Uterus (tissue), 4 donors: ENCODE data around the gene UBASH3A. TPM values are rescaled to one million over a fixed set of nuclear protein-coding genes. Genes with fewer than 3 reads are reported as not detected.

Experiments used
- DNase-seq, 2 donors: peaks; one replicate each; pipeline ENCODE4 v3.0.0-alpha.2; 2019 to 2020
- H3K27ac ChIP-seq, 2 donors: fragments of 200-600 bp; sonication (generic); 1 replicate in 1 of 2; 2 replicates in 1 of 2; pipeline ENCODE4 v1.5.1; 2016 to 2018
- H3K27me3 ChIP-seq, 2 donors: fragments of 200-600 bp; sonication (generic); one replicate each; pipeline ENCODE4 v1.5.1; 2018 to 2019; ENCODE audit warnings: control low read depth in 1 of 2
- H3K36me3 ChIP-seq, 2 donors: fragments of 200-600 bp; sonication (generic); one replicate each; pipeline ENCODE4 v1.5.1; 2019; ENCODE audit warnings: control low read depth in 1 of 2
- H3K4me1 ChIP-seq, 2 donors: fragments of 200-600 bp; sonication (generic); one replicate each; pipeline ENCODE4 v1.5.1; 2018 to 2019; ENCODE audit warnings: control low read depth in 1 of 2
- H3K4me3 ChIP-seq, 2 donors: fragments of 200-600 bp; sonication (generic); 1 replicate in 1 of 2; 2 replicates in 1 of 2; pipeline ENCODE4 v1.5.1; 2018 to 2019; ENCODE audit warnings: mild to moderate bottlenecking in 1 of 2
- H3K9me3 ChIP-seq, 2 donors: fragments of 200-600 bp; sonication (generic); one replicate each; pipeline ENCODE4 v1.5.1; 2019; ENCODE audit warnings: control low read depth in 1 of 2
- CTCF ChIP-seq, 4 experiments: fragments of 200-600 bp in 2 of 4; fragments of 450-650 bp in 2 of 4; sonication (generic) in 2 of 4; IDR thresholded peaks; one replicate each; pipeline ENCODE4 v1.5.1; 2016 to 2019; ENCODE audit warnings: antibody characterized with exemption in 4 of 4, mild to moderate bottlenecking in 2 of 4, moderate library complexity in 1 of 4
- POLR2A ChIP-seq, 2 donors: fragments of 450-650 bp; IDR thresholded peaks; one replicate each; pipeline ENCODE4 v1.6.1; 2016; ENCODE audit warnings: antibody characterized with exemption in 2 of 2, mild to moderate bottlenecking in 1 of 2, moderate library complexity in 1 of 2
- intact Hi-C: fragments of 100-400 bp; cut with DNase I; formaldehyde crosslinking; loops from one replicate; pipeline ENCODE4 v1.15.1; 2023; ENCODE audit warnings: low total_unique reads
- total RNA-seq, 4 donors: library from RNA; depleted of rRNA in 3 of 4; stranded (reverse); fragments of >200 nt in 3 of 4; gene quantifications; one replicate each; pipeline versions ENCODE4 v1.1.0 to v1.2.4, GENCODE V29; 2014 to 2023
- donor health status: DM: yes; HTN: yes; CAD: no.

UBASH3A gene
- total RNA-seq, result 1 to 10 TPM in 1 of 4 donors, under 1 TPM in 1, not detected in 2; 0.79 to 1.0 TPM

GRCh38 chr21:42403611-42404231, at the start of gene UBASH3A:
TSS of gene UBASH3A (plus strand) at chr21:42403902. CDS start at chr21:42403946, 44 bp downstream.
- Histone ChIP-seq H3K4me3 (no peak within 1 kb of the TSS), H3K36me3 (no peaks in the 10 kb centered on the region), H3K9me3 (no peaks in the 10 kb centered on the region), H3K27ac (no peak within 1 kb of the TSS), H3K4me1 (no peaks in the 10 kb centered on the region), H3K27me3 (no peaks in the 10 kb centered on the region)
- no peak for DNase-seq
- TF ChIP-seq CTCF (IDR thresholded peaks at IDR 0.05) (no peak), POLR2A (IDR thresholded peaks at IDR 0.05) (no peak)
- intact Hi-C loops, result no loop called here

- intact Hi-C loops, result no loop called here
- DNase-seq, result no peak
- Histone ChIP-seq H3K4me1 (no peaks in the 10 kb centered on the region), H3K4me3 (no peak overlapping the region), H3K36me3 (no peaks in the 10 kb centered on the region), H3K9me3 (peaks cover 0 to 2% of the 10 kb centered on the region in 2 donors), H3K27ac (no peak overlapping the region), H3K27me3 (no peaks in the 10 kb centered on the region)
- no peak for TF ChIP-seq CTCF (IDR thresholded peaks at IDR 0.05)
- TF ChIP-seq POLR2A (IDR thresholded peaks at IDR 0.05), result no peak
These were observed 47.7 kb upstream of the UBASH3A start for GRCh38 chr21:42356046-42356445.

GRCh38 chr21:42356650-42357049, 47.1 kb upstream of the UBASH3A start:
- Histone ChIP-seq H3K9me3 (peaks cover 0 to 2% of the 10 kb centered on the region in 2 donors), H3K4me1 (no peaks in the 10 kb centered on the region), H3K36me3 (no peaks in the 10 kb centered on the region), H3K27ac (no peak overlapping the region), H3K4me3 (no peak overlapping the region), H3K27me3 (no peaks in the 10 kb centered on the region)
- no peak for DNase-seq
- intact Hi-C loops, result no loop called here
- no peak for TF ChIP-seq POLR2A (IDR thresholded peaks at IDR 0.05)

GRCh38 chr21:42357307-42357706, 46.4 kb upstream of the UBASH3A start:
- peaks cover 0 to 2% of the 10 kb centered on the region in 2 donors for H3K9me3 ChIP-seq
- H3K27ac ChIP-seq, result no peak overlapping the region
- intact Hi-C loops, result no loop called here
- H3K36me3 ChIP-seq, result no peaks in the 10 kb centered on the region
- no peaks in the 10 kb centered on the region for H3K27me3 ChIP-seq
- no peak overlapping the region for H3K4me3 ChIP-seq
- TF ChIP-seq POLR2A (IDR thresholded peaks at IDR 0.05), result no peak
- TF ChIP-seq CTCF (IDR thresholded peaks at IDR 0.05), result no peak
- DNase-seq, result no peak
- H3K4me1 ChIP-seq, result no peaks in the 10 kb centered on the region

- Histone ChIP-seq H3K9me3 (peaks cover 0 to 2% of the 10 kb centered on the region in 2 donors), H3K27me3 (no peaks in the 10 kb centered on the region)
- intact Hi-C loops, result no loop called here
These were observed 45.4 kb upstream of the UBASH3A start for GRCh38 chr21:42358261-42358660.

More at GRCh38 chr21:42358261-42358660, 45.4 kb upstream of the UBASH3A start:
- Histone ChIP-seq H3K4me1 (no peaks in the 10 kb centered on the region), H3K27ac (no peak overlapping the region), H3K4me3 (no peak overlapping the region), H3K36me3 (no peaks in the 10 kb centered on the region)
- DNase-seq, result no peak
- TF ChIP-seq POLR2A (IDR thresholded peaks at IDR 0.05) (no peak), CTCF (IDR thresholded peaks at IDR 0.05) (no peak)
